ENCODE measurements around the gene GALNTL6.

GRCh38 chr4:171817026-171817425, 3.8 kb downstream of the GALNTL6 start:
- TF ChIP-seq EZH2 (IDR thresholded peaks at IDR 0.05; ENCODE audit: low read length), result no peak
- TF ChIP-seq CTCF (optimal IDR thresholded peaks at IDR 0.05 in 1 of 3, IDR thresholded peaks at IDR 0.05 in 1 of 3, conservative IDR thresholded peaks at IDR 0.05 in 1 of 3; ENCODE audit: extremely low read depth in 1 of 3, insufficient read depth in 2 of 3, low read length in 3 of 3), result no peak

All from keratinocyte (primary cell).